NCI-H345 treated with DMSO at 0.1 percent for 48 hours (cell line): ENCODE results near the gene ADGRB3.
"Not testable (repeated sequence)": the region's sequence is repeated elsewhere in the genome, so short reads cannot be mapped to it uniquely, and the experiment has no call there.

ENCODE experiments used
- DNase-seq: peaks from one replicate; lab custom pipeline; 2025; ENCODE audit not compliant: unreplicated experiment; lab: John Stamatoyannopoulos, UW

The ADGRB3 gene

GRCh38 chr6:68912805-68913204, 277.7 kb downstream of the ADGRB3 start:
- not testable (repeated sequence) for DNase-seq

DNA sequence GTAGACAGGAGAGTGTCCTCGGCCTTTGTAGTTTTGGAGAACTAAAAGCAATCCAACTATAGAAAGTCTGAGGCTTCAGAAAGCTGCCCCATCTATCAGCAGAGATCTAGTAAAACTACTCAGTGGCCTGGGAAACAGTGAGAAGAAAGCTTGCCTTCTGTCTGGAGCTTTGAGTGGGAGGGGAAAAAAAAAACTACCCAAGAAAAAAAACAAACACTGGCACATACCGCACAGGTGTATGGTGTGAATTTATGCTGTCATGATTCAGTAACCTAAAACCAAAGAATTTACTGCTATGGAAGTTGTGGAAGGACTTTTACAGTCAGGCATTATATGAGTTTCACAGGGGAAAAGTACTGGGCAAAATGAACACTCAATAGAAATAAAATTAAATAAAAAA, 280.5 kb downstream of the ADGRB3 start:
- no peak for DNase-seq

GRCh38 chr6:68919537-68919936, 284.5 kb downstream of the ADGRB3 start:
- DNase-seq: no peak

DNA sequence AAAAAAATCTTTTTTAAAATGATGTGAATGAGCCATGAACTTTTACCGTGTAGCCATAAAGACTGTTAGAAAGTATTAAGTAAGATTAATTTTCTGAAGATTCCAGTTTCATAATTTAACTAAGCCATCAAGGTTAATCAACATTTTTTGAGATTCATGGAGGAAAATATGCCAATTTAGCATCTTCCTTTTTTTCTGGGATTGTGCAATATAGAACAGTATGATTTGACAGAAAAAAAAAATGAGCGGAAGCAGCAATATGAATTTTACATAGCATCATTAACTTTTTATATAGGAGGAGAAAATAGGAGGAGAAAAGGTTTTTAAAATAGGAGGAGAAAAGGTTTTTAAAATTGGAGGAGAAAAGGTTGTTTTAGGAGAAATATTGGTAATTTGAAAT, 306.3 kb downstream of the ADGRB3 start:
- no peak for DNase-seq

DNA sequence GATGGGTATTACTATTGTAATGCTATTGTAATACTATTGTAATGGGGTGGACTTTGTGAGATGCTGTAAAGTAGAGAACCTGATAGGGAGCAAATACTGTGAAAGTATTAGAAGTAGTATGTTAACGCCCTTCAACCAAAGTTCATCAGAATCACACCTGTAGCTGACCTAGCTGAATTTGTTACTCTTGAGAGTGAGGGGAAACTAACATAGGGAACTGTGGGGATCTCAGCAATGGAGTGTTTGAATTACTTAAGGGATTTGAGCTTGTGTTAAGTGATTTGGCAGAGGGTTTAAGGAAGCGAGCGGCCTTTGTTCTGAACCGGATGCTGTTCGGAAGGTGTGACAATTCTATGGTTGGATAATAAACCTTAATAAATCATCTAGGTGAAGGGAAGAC, 312.6 kb downstream of the ADGRB3 start:
- no peak for DNase-seq

DNA sequence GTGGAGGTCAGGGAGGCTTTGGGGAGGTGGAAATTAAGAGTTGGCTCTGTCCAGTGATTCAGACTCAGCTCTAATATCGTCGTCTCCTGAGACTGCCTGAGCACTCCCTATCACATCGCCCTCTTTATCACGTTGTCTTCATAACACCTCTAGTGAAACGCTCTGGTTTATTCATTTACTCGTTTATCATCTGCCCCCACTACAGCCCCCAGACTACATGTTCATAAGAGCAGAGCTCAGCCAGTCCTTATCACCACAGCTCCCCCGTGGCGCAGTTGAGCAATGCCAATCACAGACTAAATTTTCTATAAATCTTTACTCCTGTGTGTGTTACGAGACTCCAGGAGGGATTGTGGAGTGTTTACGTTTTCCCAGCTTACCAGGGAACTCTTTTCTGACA, 316.2 kb downstream of the ADGRB3 start:
- DNase-seq: peak; percentile 44

DNA sequence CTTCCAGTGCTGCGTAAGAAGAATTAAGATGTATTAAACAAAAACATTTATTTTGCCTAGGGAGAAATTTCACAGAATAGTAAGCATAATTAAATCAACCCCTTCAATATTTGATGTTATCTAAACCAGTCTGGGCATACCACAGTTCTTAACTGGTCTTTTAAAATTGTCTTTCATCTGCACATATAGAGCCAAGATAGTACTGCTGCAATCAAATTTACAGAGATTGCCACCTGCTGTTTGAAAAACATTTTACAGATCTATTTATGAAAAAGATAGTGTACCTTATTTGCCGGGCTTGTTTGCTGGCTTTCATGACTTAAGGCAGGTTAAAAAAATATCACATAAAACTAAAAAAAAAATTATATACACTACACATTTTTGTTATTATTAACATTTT, 323.2 kb downstream of the ADGRB3 start:
- no peak for DNase-seq

DNA sequence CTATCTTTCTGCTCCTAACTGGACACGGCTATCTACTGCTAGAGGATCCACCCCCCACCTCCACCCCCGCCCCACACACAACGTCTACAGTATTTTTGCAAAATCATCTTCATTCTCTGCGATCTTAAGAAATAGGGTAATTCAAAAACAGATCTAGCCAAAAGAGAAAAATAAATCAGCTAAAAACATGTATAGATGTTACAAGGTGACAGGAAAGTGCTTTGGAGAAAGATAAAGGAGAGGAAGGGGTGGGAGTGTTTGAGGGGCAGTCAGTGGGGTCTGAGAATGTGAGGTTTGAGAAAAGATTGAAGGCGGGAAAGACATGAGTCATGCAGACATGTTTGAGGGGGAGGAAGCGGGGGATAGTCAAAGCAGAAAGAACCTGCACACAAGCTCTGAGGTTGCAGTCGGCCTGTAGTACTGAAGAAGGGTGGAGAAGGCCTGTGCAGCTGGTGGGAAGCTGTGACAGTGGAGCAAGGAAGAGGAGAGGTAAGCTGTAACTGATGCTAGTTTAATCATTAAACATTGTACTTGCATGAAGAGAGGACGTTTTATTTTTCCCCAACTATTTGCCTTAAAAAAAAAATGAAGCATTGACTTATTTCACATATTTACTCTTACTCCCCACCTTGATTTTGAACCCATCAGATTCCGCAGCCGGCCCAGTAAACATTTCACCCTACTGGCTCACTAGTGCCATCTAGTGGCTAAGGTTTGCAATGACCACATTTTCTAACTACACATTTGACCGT, 332.6 kb downstream of the ADGRB3 start:
- peak; percentile 48 for DNase-seq

DNA sequence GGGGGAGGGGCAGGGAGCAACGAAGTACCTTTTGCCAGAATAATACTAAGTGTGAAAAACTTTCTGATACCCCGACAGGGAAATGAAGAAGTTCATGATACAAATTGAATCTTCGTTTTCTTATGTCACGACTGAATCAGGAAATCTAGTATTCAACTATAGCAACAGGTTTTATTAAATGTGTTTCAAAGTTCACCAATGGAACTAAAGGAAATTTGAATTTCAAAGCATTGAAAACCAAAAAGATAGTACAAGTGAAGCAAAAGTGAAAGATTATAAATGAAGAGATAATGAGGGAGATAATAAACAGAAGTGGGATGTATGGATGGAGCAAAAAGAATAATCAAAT, 333.2 kb downstream of the ADGRB3 start:
- no peak for DNase-seq

- no peak for DNase-seq
Observed at GRCh38 chr6:68973066-68973465, 338.0 kb downstream of the ADGRB3 start.

- peak; percentile 36 for DNase-seq
Observed at GRCh38 chr6:68975064-68975463, 340.0 kb downstream of the ADGRB3 start.

GRCh38 chr6:68975816-68976215, 340.7 kb downstream of the ADGRB3 start:
- no peak for DNase-seq

DNA sequence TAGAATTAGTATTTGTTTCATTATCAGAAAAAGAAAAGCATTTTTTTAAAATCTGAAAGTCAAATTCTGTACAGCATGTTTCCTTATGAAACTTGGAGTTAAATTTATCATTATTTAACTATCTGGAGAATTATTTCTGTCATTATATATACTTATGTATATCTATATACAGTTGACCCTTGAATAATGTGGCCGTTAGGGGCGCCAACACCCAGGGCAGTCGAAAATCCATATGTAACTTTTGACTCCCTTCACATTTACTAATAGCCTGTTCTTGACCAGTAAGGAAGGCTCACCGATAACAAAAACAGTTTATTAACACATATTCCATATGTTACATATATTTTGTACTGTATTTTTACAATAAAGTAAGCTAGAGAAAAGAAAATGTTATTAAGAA, 341.2 kb downstream of the ADGRB3 start:
- no peak for DNase-seq

- no peak for DNase-seq
Observed at GRCh38 chr6:68978411-68978810, 343.3 kb downstream of the ADGRB3 start.

- DNase-seq: not testable (repeated sequence)
Observed at GRCh38 chr6:68981668-68982067, 346.6 kb downstream of the ADGRB3 start.

- no peak for DNase-seq
Observed at GRCh38 chr6:68988698-68989097, 353.6 kb downstream of the ADGRB3 start.

DNA sequence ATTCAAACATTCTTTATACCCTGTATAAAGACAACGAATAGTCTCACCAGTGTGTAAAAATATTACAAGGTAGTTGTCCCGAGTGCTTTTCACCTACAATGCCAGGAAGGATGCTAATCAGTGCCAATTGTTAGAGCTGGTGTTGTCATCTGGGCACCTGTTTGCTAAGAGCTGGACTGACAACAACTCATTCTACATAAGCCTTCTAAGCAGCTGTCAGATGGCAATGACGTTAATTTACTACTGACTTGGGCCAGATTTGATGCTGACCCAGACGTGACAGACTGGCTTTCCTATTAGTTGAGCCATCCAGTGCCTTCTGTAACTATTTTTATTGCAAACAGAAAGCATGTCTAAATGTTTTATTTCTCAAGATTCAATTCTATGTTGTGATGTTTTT, 355.2 kb downstream of the ADGRB3 start:
- DNase-seq: no peak

DNA sequence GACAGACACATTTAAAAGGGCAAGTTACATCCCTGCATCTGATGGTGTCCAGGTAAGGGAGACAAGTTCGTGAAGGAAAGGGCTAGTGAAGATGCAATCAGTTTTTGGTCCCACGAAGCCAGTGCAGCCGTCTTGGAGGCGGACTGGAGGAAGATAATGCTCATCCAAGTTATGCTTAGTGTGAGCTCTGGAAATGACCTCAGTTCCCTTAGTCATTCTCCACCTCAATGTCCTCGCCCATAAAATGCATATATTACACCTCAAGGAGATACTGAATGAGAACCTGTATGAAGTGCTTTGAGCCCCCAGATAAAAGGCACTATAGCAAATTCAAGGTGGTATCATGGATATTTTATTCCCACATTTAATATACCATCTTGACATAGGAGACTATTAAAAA, 358.8 kb downstream of the ADGRB3 start:
- DNase-seq: no peak

DNA sequence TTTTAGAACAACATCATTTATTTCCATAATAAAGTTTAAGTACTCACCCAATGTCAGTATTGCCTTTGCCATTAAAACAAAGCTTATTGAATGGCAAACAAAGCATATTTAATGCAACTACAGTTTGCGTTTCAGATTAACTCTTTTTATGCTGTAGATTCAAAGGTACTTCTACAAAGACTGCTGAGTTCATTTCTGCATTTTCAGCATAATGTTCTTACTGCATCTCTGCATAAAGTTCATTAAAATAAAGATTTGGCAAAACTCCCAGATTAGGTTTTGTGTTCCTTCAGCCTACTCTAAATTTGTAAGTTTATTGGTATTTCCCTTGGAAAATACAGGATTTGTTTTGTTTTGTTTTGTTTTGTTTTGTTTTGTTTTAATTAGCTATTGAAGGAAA, 359.4 kb downstream of the ADGRB3 start:
- DNase-seq: no peak

GRCh38 chr6:69005199-69005598, 370.1 kb downstream of the ADGRB3 start:
- DNase-seq: no peak

DNA sequence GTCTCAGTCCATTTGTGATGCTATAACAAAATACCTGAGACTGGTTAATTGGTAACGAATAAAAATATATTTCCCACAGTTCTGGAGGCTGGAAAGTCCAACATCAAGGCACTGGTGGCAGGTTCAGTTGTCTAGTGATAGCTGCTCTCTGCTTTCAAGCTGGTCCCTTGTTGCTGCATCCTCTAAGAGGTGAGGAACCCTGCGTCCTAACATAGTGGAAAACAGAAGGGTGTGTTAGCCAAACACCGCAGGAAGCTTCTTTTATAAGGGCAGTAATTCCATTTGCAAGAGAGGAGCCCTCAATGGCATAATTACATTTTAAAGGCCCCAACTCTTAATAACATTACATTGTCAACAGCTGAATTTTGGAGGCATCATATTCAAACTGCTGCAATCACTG, 372.7 kb downstream of the ADGRB3 start:
- DNase-seq: no peak

DNA sequence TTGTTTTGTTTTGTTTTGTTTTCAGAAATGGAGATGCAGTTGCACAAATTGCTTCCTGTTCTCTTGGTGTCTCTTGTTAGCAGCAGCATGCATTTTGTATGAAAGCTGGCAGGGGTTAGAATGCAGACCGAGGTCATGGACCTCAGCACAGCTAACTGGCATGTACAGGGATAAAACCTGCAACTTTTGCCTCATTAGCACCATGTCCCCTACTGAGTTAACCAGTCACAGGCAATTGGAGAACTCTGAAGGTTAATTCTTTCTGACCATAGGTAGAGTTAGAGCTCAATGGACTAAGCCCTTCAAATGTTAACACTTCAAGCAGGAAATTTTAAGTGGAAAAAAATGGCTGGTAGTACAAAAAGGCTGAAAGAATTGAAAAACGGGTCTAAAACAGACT, 377.1 kb downstream of the ADGRB3 start:
- no peak for DNase-seq

- DNase-seq: no peak
Observed at GRCh38 chr6:69012876-69013275, 377.8 kb downstream of the ADGRB3 start.
